Activated T-helper 1 cell treated with anti-CD3 and anti-CD28 coated beads, Interleukin-12 subunit alpha, Interleukin-12 subunit beta, Interleukin-2, Interleukin-4 antibody, amounts not matched to agents 30 ng/mL and 10 ng/mL and 1 ng/mL, durations not matched to agents 14 hours and 24 hours and 36 hours (primary cell): Measurements from ENCODE around the gene NPR1. TPM values are rescaled to one million over a fixed set of nuclear protein-coding genes. Genes with fewer than 3 reads are reported as not detected.

Source experiments
- total RNA-seq: library from RNA; stranded (reverse); gene quantifications from 2 replicates; pipeline ENCODE4 v1.2.3, GENCODE V29; 2022

The NPR1 gene
- total RNA-seq, 1 donor from 2014 or later: 0.05 TPM

Other genes starting within 250 kb of the NPR1 start
- gene S100A7, start 218.0 kb upstream of the NPR1 start, total RNA-seq: not detected in 2 replicates
- gene S100A6, start 142.7 kb upstream of the NPR1 start, total RNA-seq: 154 and 159 TPM in 2 replicates
- 1.3 and 1.6 TPM in 2 replicates for gene S100A5, start 137.8 kb upstream of the NPR1 start, total RNA-seq
- 165 and 167 TPM in 2 replicates for gene S100A4, start 132.9 kb upstream of the NPR1 start, total RNA-seq
- not detected in 2 replicates for gene S100A3, start 129.4 kb upstream of the NPR1 start, total RNA-seq
- gene S100A2, start 112.8 kb upstream of the NPR1 start, total RNA-seq: 0.21 and 1.1 TPM in 2 replicates
- not detected in 2 replicates for gene S100A16, start 65.6 kb upstream of the NPR1 start, total RNA-seq
- 0.16 TPM in 1 of 2 replicates, not detected in the other for gene S100A14, start 62.4 kb upstream of the NPR1 start, total RNA-seq
- gene S100A13, start 51.2 kb upstream of the NPR1 start, total RNA-seq: 2.5 and 5.1 TPM in 2 replicates
- gene S100A1, start 50.3 kb upstream of the NPR1 start, total RNA-seq: not detected in 2 replicates
- 101 and 105 TPM in 2 replicates for gene CHTOP, start 44.6 kb upstream of the NPR1 start, total RNA-seq
- 31.1 and 35.4 TPM in 2 replicates for gene SNAPIN, start 20.0 kb upstream of the NPR1 start, total RNA-seq
- 354 and 366 TPM in 2 replicates for gene ILF2, start 7.7 kb upstream of the NPR1 start, total RNA-seq
- 57.0 and 57.3 TPM in 2 replicates for gene INTS3, start 49.4 kb downstream of the NPR1 start, total RNA-seq
- gene SLC27A3, start 96.7 kb downstream of the NPR1 start, total RNA-seq: 10.8 and 11.1 TPM in 2 replicates
- gene GATAD2B, start 244.3 kb downstream of the NPR1 start, total RNA-seq: 69.1 and 70.4 TPM in 2 replicates